ENCODE measurements around the gene GEN1. TPM values are rescaled to one million over a fixed set of nuclear protein-coding genes. Genes with fewer than 3 reads are reported as not detected.

GEN1 gene, protein sequence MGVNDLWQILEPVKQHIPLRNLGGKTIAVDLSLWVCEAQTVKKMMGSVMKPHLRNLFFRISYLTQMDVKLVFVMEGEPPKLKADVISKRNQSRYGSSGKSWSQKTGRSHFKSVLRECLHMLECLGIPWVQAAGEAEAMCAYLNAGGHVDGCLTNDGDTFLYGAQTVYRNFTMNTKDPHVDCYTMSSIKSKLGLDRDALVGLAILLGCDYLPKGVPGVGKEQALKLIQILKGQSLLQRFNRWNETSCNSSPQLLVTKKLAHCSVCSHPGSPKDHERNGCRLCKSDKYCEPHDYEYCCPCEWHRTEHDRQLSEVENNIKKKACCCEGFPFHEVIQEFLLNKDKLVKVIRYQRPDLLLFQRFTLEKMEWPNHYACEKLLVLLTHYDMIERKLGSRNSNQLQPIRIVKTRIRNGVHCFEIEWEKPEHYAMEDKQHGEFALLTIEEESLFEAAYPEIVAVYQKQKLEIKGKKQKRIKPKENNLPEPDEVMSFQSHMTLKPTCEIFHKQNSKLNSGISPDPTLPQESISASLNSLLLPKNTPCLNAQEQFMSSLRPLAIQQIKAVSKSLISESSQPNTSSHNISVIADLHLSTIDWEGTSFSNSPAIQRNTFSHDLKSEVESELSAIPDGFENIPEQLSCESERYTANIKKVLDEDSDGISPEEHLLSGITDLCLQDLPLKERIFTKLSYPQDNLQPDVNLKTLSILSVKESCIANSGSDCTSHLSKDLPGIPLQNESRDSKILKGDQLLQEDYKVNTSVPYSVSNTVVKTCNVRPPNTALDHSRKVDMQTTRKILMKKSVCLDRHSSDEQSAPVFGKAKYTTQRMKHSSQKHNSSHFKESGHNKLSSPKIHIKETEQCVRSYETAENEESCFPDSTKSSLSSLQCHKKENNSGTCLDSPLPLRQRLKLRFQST
- total RNA-seq (1 to 10 TPM; 1.0 to 4.7 (median 2.3) TPM), polyA plus RNA-seq (1 to 10 TPM in 1 of 2 donors, under 1 TPM in 1; 0.77 to 2.8 TPM)
- long read RNA-seq, donor 1, partial matches to known transcripts: 2 of 2 reads
- long read RNA-seq, donor 1, other reads (novel, unspliced or antisense): 0 of 2 reads
- long read RNA-seq, donor 2, full-length matches to known transcripts: 4 of 4 reads
- long read RNA-seq, donor 2, partial matches to known transcripts: 0 of 4 reads
- long read RNA-seq, donor 2, other reads (novel, unspliced or antisense): 0 of 4 reads
- long read RNA-seq, donor 3, full-length matches to known transcripts: 2 of 4 reads
- long read RNA-seq, donor 3, partial matches to known transcripts: 0 of 4 reads
- long read RNA-seq, donor 3, other reads (novel, unspliced or antisense): 2 of 4 reads

DNA sequence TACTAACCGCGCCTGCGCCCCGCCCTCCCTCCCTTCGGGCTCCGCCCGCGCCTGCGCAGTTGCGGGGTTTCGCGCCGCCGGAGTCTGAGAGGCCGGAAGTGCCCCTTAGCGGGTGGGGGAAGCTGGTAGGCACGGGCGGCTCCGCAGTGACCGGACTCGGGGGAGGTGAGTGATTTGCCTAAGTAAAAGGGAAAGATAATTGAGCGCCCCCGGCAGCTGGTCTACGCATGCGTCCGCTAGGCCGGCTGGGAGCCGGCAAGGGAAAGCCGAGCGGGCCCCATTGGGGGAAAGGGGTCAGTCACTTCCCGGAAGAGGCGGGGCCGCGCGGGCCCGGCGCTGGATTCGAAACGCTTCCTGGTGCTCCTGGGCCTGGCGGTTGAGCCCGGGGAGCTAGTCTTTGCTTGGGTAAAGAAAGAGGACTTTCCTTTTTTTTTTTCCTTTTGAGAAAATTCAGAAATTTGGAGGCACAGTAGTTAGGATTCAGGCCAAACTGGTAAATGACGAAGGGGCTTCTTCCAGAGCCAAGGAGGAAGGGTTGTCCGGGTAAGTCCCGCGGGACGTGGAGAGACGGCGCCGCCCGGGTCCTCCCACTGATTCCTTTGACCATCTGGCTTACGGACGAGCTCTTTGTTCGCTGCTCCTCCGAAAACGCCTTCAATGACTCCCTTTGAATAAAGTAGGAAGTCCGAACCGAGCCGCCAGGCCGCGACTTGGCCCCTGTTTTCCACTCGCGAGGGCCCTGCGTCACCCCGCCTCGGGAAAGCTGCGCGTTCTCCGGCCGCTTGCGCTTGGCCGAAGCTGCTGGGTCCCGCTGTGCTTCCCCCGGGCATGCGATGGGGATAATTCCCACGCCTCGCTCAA is at the start of gene GEN1, which contains the start of gene SMC6:
TSS of gene GEN1 (plus strand) at position 336 of the 861 bp plus-strand sequence. CDS start 5,806 bp downstream, outside the sequence.
TSS of gene SMC6 (minus strand) at position 8 of the 861 bp plus-strand sequence. CDS start 7,864 bp downstream, outside the sequence.
- no peaks in the 10 kb centered on the region for H3K36me3 ChIP-seq
- peak within 1 kb of the TSS; percentile 82 to 92 for H3K27ac ChIP-seq
- TF ChIP-seq EP300 (IDR thresholded peaks at IDR 0.05): no peak
- TF ChIP-seq, protein P1, sequence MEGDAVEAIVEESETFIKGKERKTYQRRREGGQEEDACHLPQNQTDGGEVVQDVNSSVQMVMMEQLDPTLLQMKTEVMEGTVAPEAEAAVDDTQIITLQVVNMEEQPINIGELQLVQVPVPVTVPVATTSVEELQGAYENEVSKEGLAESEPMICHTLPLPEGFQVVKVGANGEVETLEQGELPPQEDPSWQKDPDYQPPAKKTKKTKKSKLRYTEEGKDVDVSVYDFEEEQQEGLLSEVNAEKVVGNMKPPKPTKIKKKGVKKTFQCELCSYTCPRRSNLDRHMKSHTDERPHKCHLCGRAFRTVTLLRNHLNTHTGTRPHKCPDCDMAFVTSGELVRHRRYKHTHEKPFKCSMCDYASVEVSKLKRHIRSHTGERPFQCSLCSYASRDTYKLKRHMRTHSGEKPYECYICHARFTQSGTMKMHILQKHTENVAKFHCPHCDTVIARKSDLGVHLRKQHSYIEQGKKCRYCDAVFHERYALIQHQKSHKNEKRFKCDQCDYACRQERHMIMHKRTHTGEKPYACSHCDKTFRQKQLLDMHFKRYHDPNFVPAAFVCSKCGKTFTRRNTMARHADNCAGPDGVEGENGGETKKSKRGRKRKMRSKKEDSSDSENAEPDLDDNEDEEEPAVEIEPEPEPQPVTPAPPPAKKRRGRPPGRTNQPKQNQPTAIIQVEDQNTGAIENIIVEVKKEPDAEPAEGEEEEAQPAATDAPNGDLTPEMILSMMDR (IDR thresholded peaks at IDR 0.05): no peak
- no peak for TF ChIP-seq POLR2A (IDR thresholded peaks at IDR 0.05)
- peak; percentile 87 to 92 (median 90) for DNase-seq
- intact Hi-C loops (cut with DNase I): no loop called here
- WGBS, 3 donors: 0 to 1% (median 0%) methylated on average over 67 to 76 of the region's 76 CpGs
- H3K4me3 ChIP-seq: peak within 1 kb of the TSS; percentile 97
- H3K4me1 ChIP-seq (ENCODE audit: insufficient read depth): peaks cover 4% of the 10 kb centered on the region
- no peaks in the 10 kb centered on the region for H3K27me3 ChIP-seq
- H3K9me3 ChIP-seq: no peaks in the 10 kb centered on the region

DNA sequence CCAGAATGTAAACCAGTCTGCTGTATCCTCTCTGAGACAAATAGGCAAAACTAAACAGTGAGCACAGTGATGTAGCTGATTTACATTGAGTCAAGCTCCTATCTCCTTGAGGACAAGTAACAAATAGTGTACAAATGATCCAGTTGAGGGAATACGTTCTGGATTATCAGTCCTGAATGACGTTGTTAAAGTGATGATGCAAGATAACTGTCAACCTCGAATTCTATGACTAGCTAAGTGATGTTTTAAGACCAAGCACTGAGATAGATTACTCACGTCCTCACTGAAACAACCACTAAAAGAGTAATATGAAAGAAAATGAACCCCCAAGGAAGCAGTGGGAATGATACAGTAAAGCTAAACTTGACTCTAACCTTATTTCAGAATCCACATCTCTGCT is 47.1 kb upstream of the GEN1 start:
- Histone ChIP-seq H3K4me1 (ENCODE audit: insufficient read depth) (no peaks in the 10 kb centered on the region), H3K4me3 (no peak overlapping the region), H3K27me3 (no peaks in the 10 kb centered on the region), H3K9me3 (no peaks in the 10 kb centered on the region), H3K27ac (no peak overlapping the region), H3K36me3 (no peaks in the 10 kb centered on the region)
- TF ChIP-seq EP300 (IDR thresholded peaks at IDR 0.05) (no peak), POLR2A (IDR thresholded peaks at IDR 0.05) (no peak)
- TF ChIP-seq, protein P1 (IDR thresholded peaks at IDR 0.05): no peak
- DNase-seq: no peak
- intact Hi-C loops (cut with DNase I): no loop called here
- WGBS, 3 donors: 90 to 93% (median 91%) methylated on average over 4 of the region's 4 CpGs

DNA sequence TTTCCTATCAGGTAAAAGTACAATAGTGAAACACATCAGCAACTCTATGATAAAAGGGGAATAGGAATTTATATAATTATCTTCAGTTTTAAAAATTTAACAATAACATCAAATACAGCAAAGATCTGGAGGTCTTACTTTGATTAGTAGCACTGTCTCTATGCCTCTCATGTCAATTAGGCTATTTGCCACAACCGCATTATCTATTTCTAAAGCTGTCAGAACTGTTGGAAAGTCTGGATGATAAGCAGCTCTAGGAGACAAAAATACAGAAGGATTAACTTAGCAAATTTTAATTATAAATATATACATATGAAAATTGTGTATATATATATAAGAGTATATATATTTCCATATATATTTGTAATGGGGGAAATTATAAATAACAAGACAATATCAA is 45.4 kb upstream of the GEN1 start:
- H3K4me3 ChIP-seq: no peak overlapping the region
- H3K36me3 ChIP-seq: no peaks in the 10 kb centered on the region
- H3K27ac ChIP-seq: no peak overlapping the region
- WGBS, 3 donors: 88 to 97% (median 92%) methylated on average over 1 of the region's 1 CpG
- DNase-seq: no peak
- intact Hi-C loops (cut with DNase I): no loop called here
- H3K27me3 ChIP-seq: no peaks in the 10 kb centered on the region
- no peaks in the 10 kb centered on the region for H3K9me3 ChIP-seq
- TF ChIP-seq, protein P1 (IDR thresholded peaks at IDR 0.05): no peak
- no peak for TF ChIP-seq POLR2A (IDR thresholded peaks at IDR 0.05)
- TF ChIP-seq EP300 (IDR thresholded peaks at IDR 0.05): no peak
- no peaks in the 10 kb centered on the region for H3K4me1 ChIP-seq (ENCODE audit: insufficient read depth)

Measured in ovary (tissue), 10 donors.